Activated CD8-positive, alpha-beta T cell treated with anti-CD3 and anti-CD28 coated beads, Interleukin-2, amount 10 ng/mL, durations not matched to agents 7 days and 5 days (primary cell): ENCODE measurements around the gene LRRC53. TPM values are rescaled to one million over a fixed set of nuclear protein-coding genes. Genes with fewer than 3 reads are reported as not detected.

Experiments
- ATAC-seq: fragments of 150-1000 bp; cut with Tn5 transposase; one replicate; pipeline ENCODE4 v1.10.0; 2021; ENCODE audit warnings: moderate library complexity
- CTCF ChIA-PET: fragments of 350-600 bp; sonication (Branson Sonifier 250); formaldehyde crosslinking; loops from one replicate; lab custom pipeline; 2021; ENCODE audit warnings: antibody characterized with exemption; lab: Charles Lee
- POLR2A ChIA-PET: fragments of 350-600 bp; sonication (Branson Sonifier 250); formaldehyde crosslinking; loops from one replicate; lab custom pipeline; 2021; ENCODE audit warnings: antibody characterized with exemption; lab: Charles Lee
- DNase-seq: peaks from one replicate; pipeline ENCODE4 v3.0.0-alpha.2; 2020
- H3K27ac Mint-ChIP-seq: one replicate; pipeline ENCODE4 v1.8.0; 2021; ENCODE audit warnings: mild to moderate bottlenecking, mixed read lengths
- H3K27me3 Mint-ChIP-seq: one replicate; pipeline ENCODE4 v1.8.0; 2021; ENCODE audit warnings: low read depth, mixed read lengths
- H3K36me3 Mint-ChIP-seq: one replicate; pipeline ENCODE4 v1.8.0; 2021; ENCODE audit warnings: low read depth, mixed read lengths
- H3K4me1 Mint-ChIP-seq: one replicate; pipeline ENCODE4 v1.8.0; 2021; ENCODE audit warnings: low read depth, mixed read lengths
- H3K4me3 Mint-ChIP-seq: one replicate; pipeline ENCODE4 v1.8.0; 2021; ENCODE audit warnings: mild to moderate bottlenecking, mixed read lengths
- H3K9me3 Mint-ChIP-seq: one replicate; pipeline ENCODE4 v1.8.0; 2022; ENCODE audit warnings: mixed read lengths; ENCODE audit not compliant: insufficient read depth
- total RNA-seq, 2 experiments: library from RNA; stranded (reverse); gene quantifications; one replicate each; pipeline ENCODE4 v1.2.3, GENCODE V29; 2021

Gene LRRC53
- total RNA-seq, 2 experiments from 2014 or later = not detected

DNA sequence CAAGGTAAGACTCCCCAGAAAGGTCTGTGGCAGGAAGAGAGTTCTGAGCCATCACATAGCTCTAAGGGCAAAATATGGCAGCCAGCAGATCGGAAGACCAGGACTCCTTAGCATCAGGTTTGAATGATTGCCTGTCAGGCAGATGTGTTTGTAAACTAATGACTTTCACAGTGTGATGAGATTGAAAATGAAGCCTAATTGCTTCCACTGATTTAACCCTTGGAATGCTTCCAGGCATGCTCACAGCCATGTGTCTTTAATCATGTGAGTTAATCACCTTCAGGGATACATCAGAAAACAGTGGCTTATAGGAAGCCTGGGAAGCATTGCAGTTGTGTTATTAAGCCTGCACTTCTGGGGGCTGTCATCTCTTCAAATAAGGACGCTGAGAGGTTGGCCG lies 82.8 kb downstream of the LRRC53 start:
- Mint-ChIP-seq H3K4me1 (no peaks in the 10 kb centered on the region), H3K9me3 (no peaks in the 10 kb centered on the region), H3K27me3 (no peaks in the 10 kb centered on the region), H3K27ac (no peak overlapping the region), H3K36me3 (no peaks in the 10 kb centered on the region), H3K4me3 (no peak overlapping the region)
- CTCF ChIA-PET = interaction anchor here (1.2 kb wide), 1 partner anchor 74 kb away, joined by 3 read pairs; no protein-coding TSS in a partner anchor
- ATAC-seq (no peak), DNase-seq (no peak)
- POLR2A ChIA-PET = no interaction called here

DNA sequence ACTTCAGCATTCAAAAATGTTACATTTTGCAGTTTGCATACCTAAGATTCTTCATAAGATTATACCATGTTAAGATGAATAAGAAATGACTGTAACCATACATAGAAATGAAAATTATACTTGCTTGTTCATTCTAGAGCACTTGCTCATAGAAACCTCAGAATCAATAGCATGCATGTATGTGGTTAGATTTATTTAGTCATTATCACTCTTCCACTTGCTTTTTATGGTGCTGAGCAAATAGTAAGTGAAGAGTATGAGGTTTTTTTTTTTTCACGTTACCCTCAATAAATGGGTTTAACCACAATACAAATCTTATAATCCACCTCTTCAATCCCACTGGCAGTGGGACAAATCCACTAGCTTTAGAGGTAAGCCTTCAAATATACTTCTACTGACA lies 84.7 kb downstream of the LRRC53 start:
- H3K9me3 Mint-ChIP-seq = no peaks in the 10 kb centered on the region
- ATAC-seq (no peak), DNase-seq (no peak)
- H3K36me3 Mint-ChIP-seq = no peaks in the 10 kb centered on the region
- no peak overlapping the region for H3K4me3 Mint-ChIP-seq
- POLR2A ChIA-PET = no interaction called here
- no peak overlapping the region for H3K27ac Mint-ChIP-seq
- CTCF ChIA-PET = no interaction called here
- H3K27me3 Mint-ChIP-seq = no peaks in the 10 kb centered on the region
- no peaks in the 10 kb centered on the region for H3K4me1 Mint-ChIP-seq

- ATAC-seq = no peak
- no peak overlapping the region for H3K4me3 Mint-ChIP-seq
- H3K36me3 Mint-ChIP-seq = no peaks in the 10 kb centered on the region
- H3K27ac Mint-ChIP-seq = no peak overlapping the region
- H3K4me1 Mint-ChIP-seq = no peaks in the 10 kb centered on the region
- no peaks in the 10 kb centered on the region for H3K27me3 Mint-ChIP-seq
- CTCF ChIA-PET = no interaction called here
- H3K9me3 Mint-ChIP-seq = no peaks in the 10 kb centered on the region
- no peak for DNase-seq
- POLR2A ChIA-PET = no interaction called here
Measured at GRCh38 chr1:74426208-74426937, 86.0 kb downstream of the LRRC53 start.

GRCh38 chr1:74425676-74426075 lies 86.7 kb downstream of the LRRC53 start:
- Mint-ChIP-seq H3K27me3 (no peaks in the 10 kb centered on the region), H3K9me3 (no peaks in the 10 kb centered on the region), H3K27ac (no peak overlapping the region), H3K4me1 (no peaks in the 10 kb centered on the region), H3K4me3 (no peak overlapping the region), H3K36me3 (no peaks in the 10 kb centered on the region)
- DNase-seq = no peak
- CTCF ChIA-PET = no interaction called here
- no peak for ATAC-seq
- POLR2A ChIA-PET = no interaction called here

DNA sequence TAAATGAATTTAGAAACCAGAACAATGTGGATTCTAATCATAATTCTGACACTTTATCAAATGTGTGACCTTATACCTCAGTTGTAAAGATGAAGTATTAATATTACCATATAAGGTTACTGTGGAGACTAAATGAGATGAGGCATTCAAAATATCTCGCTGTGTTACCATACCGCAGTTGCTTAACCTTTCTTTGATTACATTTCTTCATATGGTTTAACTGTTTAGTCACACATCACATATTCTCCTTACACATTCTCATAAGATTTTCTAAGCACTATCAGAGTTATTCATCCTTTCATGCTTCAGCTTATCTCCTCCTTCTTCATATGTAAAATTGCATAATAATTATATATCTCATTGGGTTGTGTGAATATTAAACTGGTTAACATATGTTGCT lies 88.9 kb downstream of the LRRC53 start:
- no peak overlapping the region for H3K4me3 Mint-ChIP-seq
- no peaks in the 10 kb centered on the region for H3K4me1 Mint-ChIP-seq
- no peak for ATAC-seq
- DNase-seq = no peak
- CTCF ChIA-PET = no interaction called here
- H3K27me3 Mint-ChIP-seq = no peaks in the 10 kb centered on the region
- POLR2A ChIA-PET = no interaction called here
- H3K27ac Mint-ChIP-seq = no peak overlapping the region
- H3K9me3 Mint-ChIP-seq = no peaks in the 10 kb centered on the region
- no peaks in the 10 kb centered on the region for H3K36me3 Mint-ChIP-seq

GRCh38 chr1:74422421-74423292 lies 89.8 kb downstream of the LRRC53 start:
- POLR2A ChIA-PET = no interaction called here

GRCh38 chr1:74420467-74420866 lies 91.9 kb downstream of the LRRC53 start:
- Mint-ChIP-seq H3K36me3 (no peaks in the 10 kb centered on the region), H3K4me3 (no peak overlapping the region), H3K27ac (no peak overlapping the region), H3K9me3 (no peaks in the 10 kb centered on the region), H3K27me3 (no peaks in the 10 kb centered on the region), H3K4me1 (no peaks in the 10 kb centered on the region)
- POLR2A ChIA-PET = no interaction called here
- ATAC-seq = no peak
- DNase-seq = no peak
- CTCF ChIA-PET = no interaction called here

More at GRCh38 chr1:74422421-74423292, 89.8 kb downstream of the LRRC53 start:
- H3K27ac Mint-ChIP-seq = no peak overlapping the region
- CTCF ChIA-PET = no interaction called here
- H3K27me3 Mint-ChIP-seq = no peaks in the 10 kb centered on the region
- no peaks in the 10 kb centered on the region for H3K4me1 Mint-ChIP-seq
- no peaks in the 10 kb centered on the region for H3K36me3 Mint-ChIP-seq
- ATAC-seq (no peak), DNase-seq (no peak)
- H3K9me3 Mint-ChIP-seq = no peaks in the 10 kb centered on the region
- H3K4me3 Mint-ChIP-seq = no peak overlapping the region

Other genes starting within 250 kb of the LRRC53 start
- gene ERICH3, start 161.2 kb upstream of the LRRC53 start, total RNA-seq = not detected
- gene CRYZ, start 220.4 kb upstream of the LRRC53 start, total RNA-seq = 10 to 100 TPM; 15.3 to 18.0 TPM
- gene TYW3, start 220.5 kb upstream of the LRRC53 start, total RNA-seq = 10 to 100 TPM; 15.0 to 19.2 TPM